H1 (cell line): ENCODE data around the gene TBC1D3E. TPM values are rescaled to one million over a fixed set of nuclear protein-coding genes. Genes with fewer than 3 reads are reported as not detected.
"Not testable (repeated sequence)": the region's sequence is repeated elsewhere in the genome, so short reads cannot be mapped to it uniquely, and the experiment has no call there.

Source experiments
- CTCF ChIA-PET: fragments of 300-600 bp; sonication (Branson Sonifier 250); formaldehyde crosslinking; loops from one replicate; lab custom pipeline; 2021; ENCODE audit not compliant: partially characterized antibody; lab: Charles Lee
- POLR2A ChIA-PET: fragments of 300-600 bp; sonication (Branson Sonifier 250); formaldehyde crosslinking; loops from one replicate; lab custom pipeline; 2021; ENCODE audit warnings: inconsistent platforms; ENCODE audit not compliant: partially characterized antibody; lab: Charles Lee
- DNase-seq, 2 experiments: peaks; one replicate each; pipeline versions ENCODE4 v3.0.0 to v3.0.0-alpha.2; 2010 to 2022; ENCODE audit warnings: low spot score in 2 of 2, low read depth in 1 of 2, mixed read lengths in 1 of 2
- FAIRE-seq: peaks from 2 replicates; lab custom pipeline; 2011; peaks lifted over from hg19 to GRCh38; lab: Jason Lieb, UNC
- H2AFZ ChIP-seq: 2 replicates; pipeline ENCODE4 v1.8.1; 2012; ENCODE audit warnings: low read length, inconsistent platforms
- H2AK5ac ChIP-seq: 2 replicates; pipeline ENCODE4 v1.6.1; 2013; ENCODE audit warnings: low read depth, low read length
- H2BK120ac ChIP-seq: replicated peaks from 2 replicates; pipeline ENCODE3; 2013; ENCODE audit warnings: low read depth, low read length, inconsistent platforms
- H2BK12ac ChIP-seq: 2 replicates; pipeline ENCODE4 v1.6.1; 2013; ENCODE audit warnings: low read depth, low read length
- H2BK15ac ChIP-seq: 2 replicates; pipeline ENCODE4 v1.6.1; 2013; ENCODE audit warnings: low read length
- H2BK20ac ChIP-seq: 2 replicates; pipeline ENCODE4 v1.6.1; 2013; ENCODE audit warnings: low read length
- H2BK5ac ChIP-seq: 2 replicates; pipeline ENCODE4 v1.6.1; 2013; ENCODE audit warnings: low read depth, low read length
- H3K14ac ChIP-seq: 2 replicates; pipeline ENCODE4 v1.6.1; 2013; ENCODE audit warnings: inconsistent platforms; ENCODE audit not compliant: insufficient read length
- H3K18ac ChIP-seq: 2 replicates; pipeline ENCODE4 v1.6.1; 2013; ENCODE audit warnings: low read length; ENCODE audit errors: extremely low read depth
- H3K23ac ChIP-seq: 2 replicates; pipeline ENCODE4 v1.6.1; 2013; ENCODE audit warnings: inconsistent platforms; ENCODE audit not compliant: insufficient read length
- H3K23me2 ChIP-seq: 2 replicates; pipeline ENCODE4 v1.6.1; 2013; ENCODE audit warnings: low read depth, low read length
- H3K27ac ChIP-seq: 2 replicates; pipeline ENCODE4 v1.6.1; 2011; ENCODE audit warnings: low read depth, low read length, inconsistent platforms
- H3K27me3 ChIP-seq, 4 experiments: replicated peaks in 1 of 4; 1 replicate in 1 of 4; 2 replicates in 3 of 4; pipeline versions ENCODE4 v1.6.1 to v1.8.1; 2011 to 2013; ENCODE audit warnings: low read length in 3 of 4, mild to moderate bottlenecking in 3 of 4, inconsistent platforms in 2 of 4, mixed read lengths in 2 of 4, moderate library complexity in 1 of 4; ENCODE audit not compliant: control insufficient read depth in 3 of 4, insufficient read depth in 3 of 4; ENCODE audit errors: extremely low read depth in 1 of 4
- H3K36me3 ChIP-seq, 4 experiments: 2 replicates each; pipeline versions ENCODE4 v1.6.1 to v1.8.1; 2011 to 2013; ENCODE audit warnings: mild to moderate bottlenecking in 4 of 4, low read length in 3 of 4, moderate library complexity in 2 of 4, control low read depth in 1 of 4, inconsistent platforms in 1 of 4; ENCODE audit not compliant: insufficient read depth in 4 of 4, control insufficient read depth in 2 of 4
- H3K4ac ChIP-seq: replicated peaks from 2 replicates; pipeline ENCODE3; 2013; ENCODE audit warnings: low read length, low read depth, mixed read lengths, inconsistent platforms; ENCODE audit not compliant: insufficient read length
- H3K4me1 ChIP-seq, 4 experiments: replicated peaks in 1 of 4; 1 replicate in 1 of 4; 2 replicates in 3 of 4; pipeline versions ENCODE4 v1.6.1 to v1.8.1; 2011 to 2013; ENCODE audit warnings: low read length in 3 of 4, inconsistent platforms in 2 of 4, mixed read lengths in 1 of 4; ENCODE audit not compliant: insufficient read depth in 4 of 4, control insufficient read depth in 3 of 4
- H3K4me2 ChIP-seq, 2 experiments: 2 replicates each; pipeline versions ENCODE4 v1.6.1 to v1.8.1; 2011 to 2013; ENCODE audit warnings: low read depth in 2 of 2, low read length in 2 of 2, control low read depth in 1 of 2, inconsistent platforms in 1 of 2, mild to moderate bottlenecking in 1 of 2; ENCODE audit not compliant: insufficient read depth in 1 of 2
- H3K4me3 ChIP-seq, 4 experiments: fragments of 200-600, 300-600 bp in 1 of 4; sonication (generic), shearing (Covaris generic), sonication (Bioruptor Twin) in 1 of 4; 2 replicates each; pipeline versions ENCODE4 v1.5.1 to v1.8.1; 2011 to 2016; ENCODE audit warnings: low read length in 4 of 4, low read depth in 3 of 4, control low read depth in 2 of 4, inconsistent platforms in 2 of 4, mild to moderate bottlenecking in 2 of 4, mixed read lengths in 1 of 4, moderate library complexity in 1 of 4; ENCODE audit not compliant: insufficient read depth in 2 of 4; ENCODE audit errors: extremely low read depth in 1 of 4
- H3K56ac ChIP-seq: replicated peaks from 2 replicates; pipeline ENCODE3; 2013; ENCODE audit warnings: low read depth, mild to moderate bottlenecking, mixed read lengths, low read length, inconsistent platforms; ENCODE audit not compliant: insufficient read length
- H3K79me1 ChIP-seq: 2 replicates; pipeline ENCODE4 v1.6.1; 2013; ENCODE audit warnings: low read depth, low read length, control low read depth
- H3K79me2 ChIP-seq, 2 experiments: 2 replicates each; pipeline versions ENCODE4 v1.6.1 to v1.8.1; 2012 to 2013; ENCODE audit warnings: low read length in 2 of 2, mild to moderate bottlenecking in 2 of 2, inconsistent platforms in 1 of 2; ENCODE audit not compliant: insufficient read depth in 2 of 2, control insufficient read depth in 1 of 2
- H3K9ac ChIP-seq, 4 experiments: replicated peaks in 1 of 4; 1 replicate in 1 of 4; 2 replicates in 3 of 4; pipeline versions ENCODE4 v1.6.1 to v1.8.1; 2011 to 2013; ENCODE audit warnings: low read depth in 3 of 4, low read length in 3 of 4, control low read depth in 2 of 4, mild to moderate bottlenecking in 2 of 4, moderate library complexity in 2 of 4, inconsistent platforms in 1 of 4; ENCODE audit errors: extremely low read depth in 1 of 4
- H3K9me3 ChIP-seq, 2 experiments: 2 replicates each; pipeline versions ENCODE4 v1.6.1 to v1.8.1; 2012 to 2013; ENCODE audit warnings: mild to moderate bottlenecking in 2 of 2, moderate library complexity in 2 of 2, control low read depth in 1 of 2, inconsistent platforms in 1 of 2, low read depth in 1 of 2, low read length in 1 of 2, mixed read lengths in 1 of 2; ENCODE audit not compliant: insufficient read depth in 2 of 2
- H4K20me1 ChIP-seq, 2 experiments: replicated peaks in 1 of 2; 2 replicates each; pipeline versions ENCODE3 to v1.8.1; 2011 to 2013; ENCODE audit warnings: inconsistent platforms in 2 of 2, low read length in 2 of 2, mild to moderate bottlenecking in 1 of 2; ENCODE audit not compliant: insufficient read depth in 2 of 2, control insufficient read depth in 1 of 2
- H4K5ac ChIP-seq: 2 replicates; pipeline ENCODE4 v1.6.1; 2013; ENCODE audit warnings: low read length, low read depth, mixed read lengths, inconsistent platforms; ENCODE audit not compliant: insufficient read length
- H4K8ac ChIP-seq: 2 replicates; pipeline ENCODE4 v1.8.0; 2013; ENCODE audit warnings: mild to moderate bottlenecking, moderate library complexity, low read length, inconsistent platforms; ENCODE audit not compliant: insufficient read depth; ENCODE audit errors: extremely low read depth
- H4K91ac ChIP-seq: replicated peaks from 2 replicates; pipeline ENCODE3; 2013; ENCODE audit warnings: low read length, mixed read lengths, inconsistent platforms; ENCODE audit not compliant: insufficient read length
- WGBS, 2 experiments: shearing (Covaris generic) in 1 of 2; methylation state at CpG; one replicate each; pipeline versions ENCODE4 v1.1.6 to v1.1.7; 2013 to 2015; ENCODE audit warnings: low lambda C conversion rate in 2 of 2, mixed read lengths in 2 of 2, inconsistent platforms in 1 of 2, low coverage in 1 of 2, missing lambda C conversion rate in 1 of 2; ENCODE audit not compliant: insufficient replicate concordance in 2 of 2, insufficient coverage in 1 of 2, insufficient read length in 1 of 2; ENCODE audit errors: extremely low coverage in 1 of 2, missing lambda C conversion rate in 1 of 2; 5-methylcytosine and 5-hydroxymethylcytosine counted together
- polyA plus RNA-seq, 7 experiments: library from polyadenylated mRNA; depleted of rRNA in 3 of 7; stranded (reverse) in 5 of 7; unstranded in 2 of 7; fragments of >200 nt in 5 of 7; fragments of 200-250 nt in 2 of 7; gene quantifications; 1 replicate in 5 of 7; 2 replicates in 1 of 7; 4 replicates in 1 of 7; pipeline versions ENCODE4 v1.2.1 to v1.2.3, GENCODE V29; 2011 to 2013; ENCODE audit warnings: missing spikeins in 2 of 7, mixed read lengths in 2 of 7
- total RNA-seq: library from RNA; stranded (reverse); fragmentation: NEBNext Ultra II Directional; extraction: Animal tissue kit (Norgen Biotek cat#: 25700); gene quantifications from 2 replicates; pipeline ENCODE4 v1.2.1, GENCODE V29; 2021

Gene TBC1D3E
- total and polyA plus RNA-seq, 2 of the 8 experiments (the other 6 are each of a cell fraction or from before 2014, with no cell fraction given) = not detected

DNA sequence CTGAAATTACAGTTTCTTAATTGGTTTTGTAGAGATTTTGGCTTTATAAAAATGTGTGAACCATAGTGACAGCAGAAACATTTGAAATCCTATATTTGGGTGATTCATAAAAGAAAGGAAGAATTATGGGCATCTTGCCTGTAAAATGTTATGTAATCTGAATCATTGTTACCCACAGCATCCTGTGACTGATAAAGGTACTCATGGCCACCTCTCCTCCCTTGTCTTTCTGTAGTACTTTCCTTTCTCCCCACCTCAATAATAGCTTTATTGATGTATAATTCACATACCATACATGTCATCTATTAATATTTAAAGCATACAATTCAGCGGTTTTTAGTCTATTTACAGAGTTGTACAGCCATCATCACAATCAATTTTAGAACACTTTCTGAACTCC, 28.5 kb upstream of the TBC1D3E start:
- H3K56ac ChIP-seq, POLR2A ChIA-PET, H3K9ac ChIP-seq, H3K4me3 ChIP-seq, H3K23me2 ChIP-seq, H3K14ac ChIP-seq, H2BK120ac ChIP-seq, H2AFZ ChIP-seq, H2AK5ac ChIP-seq, H3K36me3 ChIP-seq, H2BK12ac ChIP-seq, H3K9me3 ChIP-seq, H3K4ac ChIP-seq, H2BK5ac ChIP-seq, CTCF ChIA-PET, H3K27me3 ChIP-seq, H3K23ac ChIP-seq, H4K5ac ChIP-seq, H4K8ac ChIP-seq, H3K4me1 ChIP-seq, H3K79me2 ChIP-seq, H4K20me1 ChIP-seq, H3K4me2 ChIP-seq, H3K79me1 ChIP-seq, H3K18ac ChIP-seq, H3K27ac ChIP-seq, FAIRE-seq, H4K91ac ChIP-seq, DNase-seq, H2BK15ac ChIP-seq, H2BK20ac ChIP-seq: not testable (repeated sequence)
- WGBS, 2 experiments = no CpG with 5 or more reads among the region's 1 CpG

DNA sequence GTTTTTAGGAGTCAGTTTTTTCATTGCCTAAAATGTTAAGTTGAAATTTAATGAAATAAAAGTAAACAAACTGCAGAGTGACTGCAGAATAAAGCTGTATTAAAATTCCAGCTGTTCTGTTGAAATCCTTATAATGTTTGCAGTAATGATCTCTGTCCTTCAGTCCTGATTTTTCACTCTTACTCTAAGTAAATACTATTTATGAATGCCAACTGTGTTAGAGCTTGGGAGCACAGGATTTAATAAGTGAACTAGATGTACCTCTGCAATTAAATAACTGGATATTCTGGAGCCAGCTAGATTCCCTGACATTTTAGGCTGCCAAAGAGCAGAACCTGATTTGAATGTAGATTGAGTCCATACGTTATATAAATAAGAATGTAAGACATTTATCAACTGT, 7.9 kb upstream of the TBC1D3E start:
- H2BK20ac ChIP-seq, H2AK5ac ChIP-seq, POLR2A ChIA-PET, H4K5ac ChIP-seq, H3K4me2 ChIP-seq, H2BK12ac ChIP-seq, H3K27me3 ChIP-seq, H3K18ac ChIP-seq, FAIRE-seq, H3K9me3 ChIP-seq, DNase-seq, H3K27ac ChIP-seq, CTCF ChIA-PET, H3K4me1 ChIP-seq, H2AFZ ChIP-seq, H3K14ac ChIP-seq, H3K36me3 ChIP-seq, H3K23me2 ChIP-seq, H4K20me1 ChIP-seq, H3K4ac ChIP-seq, H3K9ac ChIP-seq, H3K79me1 ChIP-seq, H2BK120ac ChIP-seq, H3K79me2 ChIP-seq, H2BK15ac ChIP-seq, H4K91ac ChIP-seq, H3K56ac ChIP-seq, H3K23ac ChIP-seq, H2BK5ac ChIP-seq, H4K8ac ChIP-seq, H3K4me3 ChIP-seq: not testable (repeated sequence)
- WGBS, 2 experiments = no CpG with 5 or more reads among the region's 1 CpG
